Colon (tissue), 2 donors: ENCODE data around the gene ADAMTS13.
"Not testable (repeated sequence)": the region's sequence is repeated elsewhere in the genome, so short reads cannot be mapped to it uniquely, and the experiment has no call there.

Experiments used
- FAIRE-seq: peaks from 2 replicates; lab custom pipeline; 2012; peaks lifted over from hg19 to GRCh38; lab: Jason Lieb, UNC
- donor health status: control.
- donor health status: control.

Gene ADAMTS13

DNA sequence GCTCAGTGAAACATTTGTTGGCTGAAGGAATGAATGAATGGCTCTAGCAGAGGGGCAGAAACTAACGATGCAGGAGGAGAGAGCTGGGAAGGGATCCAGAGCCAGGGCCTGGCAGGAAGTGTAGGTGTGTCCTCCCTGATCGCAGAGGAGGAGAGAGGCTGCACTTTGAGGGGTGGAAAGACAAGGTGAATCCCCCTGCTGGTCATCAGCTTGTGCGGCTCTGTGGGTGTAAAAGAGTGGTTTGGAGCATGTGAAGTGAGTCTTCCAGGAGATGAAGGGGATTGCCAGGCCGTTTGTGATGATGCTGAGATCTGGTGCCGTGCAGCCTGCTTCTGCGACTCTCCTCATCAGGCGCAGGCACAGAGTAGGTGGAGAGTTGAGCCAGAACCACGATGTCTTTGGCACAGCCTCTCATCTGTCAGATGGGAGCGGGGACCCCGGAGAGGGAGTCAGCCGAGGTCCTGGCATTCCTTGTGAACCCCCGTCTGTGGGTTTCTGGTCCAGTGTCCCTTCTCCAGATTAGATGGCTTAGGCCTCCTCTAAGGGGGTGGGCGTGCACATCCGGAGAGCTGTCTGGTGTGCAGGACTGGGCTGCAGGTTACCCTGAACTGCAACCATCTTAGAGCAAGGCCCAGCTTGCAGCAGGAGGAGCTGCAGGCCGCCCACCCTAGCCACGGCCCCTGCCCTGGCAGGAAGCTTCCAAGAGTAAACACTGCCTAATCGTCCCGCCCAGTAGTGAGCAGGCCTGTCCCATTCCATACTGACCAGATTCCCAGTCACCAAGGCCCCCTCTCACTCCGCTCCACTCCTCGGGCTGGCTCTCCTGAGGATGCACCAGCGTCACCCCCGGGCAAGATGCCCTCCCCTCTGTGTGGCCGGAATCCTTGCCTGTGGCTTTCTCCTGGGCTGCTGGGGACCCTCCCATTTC is at the start of gene ADAMTS13:
ADAMTS13 (plus strand) TSS at position 753 of the 928 bp plus-strand sequence; CDS start at position 830, 77 bp downstream.
- FAIRE-seq, result no peak

DNA sequence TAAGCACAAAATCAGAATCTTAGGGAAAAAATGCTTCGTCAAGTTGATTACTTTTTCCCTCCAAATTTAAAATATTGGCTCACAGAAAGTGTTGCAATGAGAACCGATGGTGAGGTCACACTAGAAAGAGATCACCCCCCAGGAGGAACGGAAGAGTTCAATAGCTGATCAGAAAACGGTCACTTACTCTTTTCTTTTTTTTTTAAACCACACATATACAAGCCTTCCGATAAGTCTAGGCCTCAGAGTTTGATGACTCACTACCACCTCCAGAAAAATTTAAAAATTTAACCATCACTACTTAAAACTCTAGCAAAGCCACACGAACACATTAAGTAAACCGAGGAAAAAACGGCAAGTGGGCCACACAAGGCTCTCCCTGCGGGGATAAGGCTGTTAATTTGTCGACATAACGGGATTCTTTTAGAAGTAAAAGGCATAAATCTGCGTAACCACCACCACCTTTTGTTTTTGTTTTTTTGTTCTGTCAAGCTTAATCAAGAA is 47.5 kb upstream of the ADAMTS13 start:
- FAIRE-seq, result no peak

DNA sequence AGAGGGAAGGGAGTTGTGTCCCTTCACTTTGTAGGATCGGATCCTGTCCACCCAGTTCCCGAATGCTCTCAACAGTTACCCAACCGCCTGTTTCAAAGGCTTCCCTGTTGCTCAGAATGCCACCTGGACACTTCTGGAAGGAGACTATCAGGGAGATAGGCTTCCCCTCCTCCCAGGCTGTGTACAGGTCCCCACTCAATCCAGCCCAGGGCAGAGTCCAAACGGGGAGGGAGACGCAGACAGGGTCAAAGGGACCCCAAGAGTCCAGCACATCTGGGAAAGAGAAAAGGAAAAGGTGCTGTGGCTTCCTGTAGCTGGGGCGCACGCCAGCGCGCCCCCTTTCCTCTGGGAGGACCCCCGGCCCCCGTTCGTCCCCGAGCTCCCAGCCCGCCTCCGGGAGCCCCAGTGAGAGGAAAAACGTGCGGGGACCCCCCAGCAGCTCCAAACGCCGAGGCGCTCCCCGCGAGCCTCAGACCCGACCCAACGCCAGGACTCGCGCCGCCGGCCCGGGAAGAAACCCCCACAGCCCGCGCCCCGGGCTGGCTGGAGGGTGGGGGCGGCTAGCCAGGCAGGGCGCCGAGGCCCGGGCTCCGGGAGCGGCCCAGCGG is 46.9 kb upstream of the ADAMTS13 start:
- FAIRE-seq, result no peak

DNA sequence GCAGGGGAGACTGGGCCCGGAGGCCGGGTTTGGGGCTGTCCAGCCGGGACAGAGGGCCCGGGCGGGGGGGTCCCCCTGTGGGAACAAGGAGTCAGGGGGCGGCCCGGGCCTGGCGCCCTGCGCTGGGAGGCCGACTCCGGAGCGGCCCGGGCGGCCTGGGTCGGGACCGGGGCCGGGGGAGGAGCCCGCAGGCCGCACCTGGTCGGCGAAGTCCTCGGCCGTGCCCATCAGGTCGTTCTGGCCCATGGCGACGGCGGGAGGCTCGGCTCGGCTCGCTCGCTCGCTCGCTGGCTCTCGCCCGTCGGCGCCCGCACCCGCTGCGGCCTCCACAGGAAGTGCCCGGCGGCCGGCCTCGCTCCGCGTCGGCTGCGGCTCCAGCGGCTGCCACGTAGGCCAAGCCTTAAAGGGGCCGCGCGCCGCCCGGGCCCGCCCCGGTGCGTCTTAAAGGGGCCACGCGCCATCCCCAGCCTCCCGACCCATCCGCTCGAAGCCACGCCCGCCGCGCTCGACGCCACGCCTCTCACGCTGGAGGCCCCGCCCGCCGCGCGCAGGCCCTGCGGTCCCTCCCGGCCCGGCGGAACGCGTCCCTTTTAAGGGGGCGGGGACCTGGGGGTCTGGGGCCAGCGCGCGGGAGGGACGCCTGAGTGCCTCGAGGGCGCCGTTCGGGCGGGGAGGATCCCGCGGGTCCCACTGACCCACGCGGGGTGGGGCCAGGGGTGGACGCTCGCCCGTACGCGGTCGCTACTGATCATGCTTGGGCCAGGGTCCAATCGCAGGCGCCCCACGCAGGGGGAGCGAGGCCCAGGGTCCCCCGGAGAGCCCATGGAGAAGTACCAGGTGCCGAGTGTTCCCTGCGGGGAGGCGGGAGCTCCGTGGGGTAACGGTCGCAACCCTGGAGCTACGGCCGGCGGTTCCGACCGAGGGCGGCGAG is 46.2 kb upstream of the ADAMTS13 start, which contains the start of the genes STKLD1 and SURF4:
STKLD1 (plus strand) TSS at position 643 of the 931 bp plus-strand sequence; CDS start at position 751, 108 bp downstream.
SURF4 (minus strand) TSS at position 337 of the 931 bp plus-strand sequence; CDS start at position 246, 91 bp downstream.
- no peak for FAIRE-seq

DNA sequence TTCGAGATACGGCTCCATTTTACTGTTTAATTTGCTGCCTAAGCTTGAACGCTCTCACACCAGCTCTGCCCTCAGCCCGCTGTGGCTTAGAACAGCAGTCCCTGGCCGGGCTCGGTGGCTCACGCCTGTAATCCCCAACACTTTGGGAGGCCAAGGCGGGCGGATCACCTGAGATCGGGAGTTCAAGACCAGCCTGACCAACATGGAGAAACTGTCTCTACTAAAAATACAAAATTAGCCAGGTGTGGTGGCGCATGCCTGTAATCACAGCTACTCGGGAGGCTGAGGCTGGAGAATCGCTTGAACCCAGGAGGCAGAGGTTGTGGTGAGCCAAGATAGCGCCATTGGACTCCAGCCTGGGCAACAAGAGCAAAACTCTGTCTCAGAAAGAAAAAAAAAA is 44.9 kb upstream of the ADAMTS13 start:
- not testable (repeated sequence) for FAIRE-seq

DNA sequence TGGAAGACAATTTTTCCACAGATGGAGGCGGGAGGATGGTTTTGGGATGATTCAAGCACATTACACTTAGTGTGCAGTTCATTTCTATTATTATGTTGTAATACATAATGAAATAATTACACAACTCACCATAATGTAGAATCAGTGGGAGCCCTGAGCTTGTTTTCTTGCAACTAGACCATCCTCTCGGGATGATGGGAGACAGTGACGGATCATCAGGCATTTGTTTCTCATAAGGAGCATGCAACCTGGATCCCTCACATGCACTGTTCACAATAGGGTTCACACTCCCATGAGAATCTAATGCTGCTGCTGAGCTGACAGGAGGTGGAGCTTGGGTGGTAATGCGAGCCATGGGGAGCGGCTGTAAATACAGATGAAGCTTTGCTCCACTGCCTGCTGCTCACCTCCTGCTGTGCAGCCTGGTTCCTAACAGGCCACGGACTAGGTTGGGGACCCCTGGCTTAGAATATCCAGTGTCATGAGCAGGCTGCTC is 44.4 kb upstream of the ADAMTS13 start:
- no peak for FAIRE-seq

DNA sequence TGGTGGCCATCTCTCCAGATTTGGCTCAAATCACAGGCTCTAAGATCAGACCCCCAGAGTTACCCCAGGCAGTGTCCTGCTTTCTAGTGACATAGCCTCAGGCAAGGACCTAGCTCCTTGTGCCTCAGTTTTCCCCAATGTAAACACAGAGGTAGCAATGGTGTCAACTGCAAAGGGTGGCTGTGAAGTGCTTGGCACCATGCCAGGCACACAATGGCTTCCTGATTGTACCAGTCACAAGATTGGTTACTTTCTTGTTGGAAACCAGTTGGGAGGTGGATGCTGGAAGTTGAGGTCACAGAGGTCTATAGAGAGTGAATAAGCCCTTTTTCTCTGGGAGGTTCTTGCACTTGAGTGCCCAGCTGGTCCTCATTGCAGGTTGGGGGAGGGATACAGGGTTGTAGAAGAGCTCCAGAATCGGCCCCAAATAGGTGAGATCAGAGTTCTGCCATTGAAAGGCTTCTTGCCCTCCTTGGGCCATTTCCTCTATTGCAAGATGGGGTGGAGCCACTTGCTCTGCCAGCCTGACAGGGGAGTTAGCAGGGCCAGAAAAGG is 43.7 kb upstream of the ADAMTS13 start:
- no peak for FAIRE-seq

DNA sequence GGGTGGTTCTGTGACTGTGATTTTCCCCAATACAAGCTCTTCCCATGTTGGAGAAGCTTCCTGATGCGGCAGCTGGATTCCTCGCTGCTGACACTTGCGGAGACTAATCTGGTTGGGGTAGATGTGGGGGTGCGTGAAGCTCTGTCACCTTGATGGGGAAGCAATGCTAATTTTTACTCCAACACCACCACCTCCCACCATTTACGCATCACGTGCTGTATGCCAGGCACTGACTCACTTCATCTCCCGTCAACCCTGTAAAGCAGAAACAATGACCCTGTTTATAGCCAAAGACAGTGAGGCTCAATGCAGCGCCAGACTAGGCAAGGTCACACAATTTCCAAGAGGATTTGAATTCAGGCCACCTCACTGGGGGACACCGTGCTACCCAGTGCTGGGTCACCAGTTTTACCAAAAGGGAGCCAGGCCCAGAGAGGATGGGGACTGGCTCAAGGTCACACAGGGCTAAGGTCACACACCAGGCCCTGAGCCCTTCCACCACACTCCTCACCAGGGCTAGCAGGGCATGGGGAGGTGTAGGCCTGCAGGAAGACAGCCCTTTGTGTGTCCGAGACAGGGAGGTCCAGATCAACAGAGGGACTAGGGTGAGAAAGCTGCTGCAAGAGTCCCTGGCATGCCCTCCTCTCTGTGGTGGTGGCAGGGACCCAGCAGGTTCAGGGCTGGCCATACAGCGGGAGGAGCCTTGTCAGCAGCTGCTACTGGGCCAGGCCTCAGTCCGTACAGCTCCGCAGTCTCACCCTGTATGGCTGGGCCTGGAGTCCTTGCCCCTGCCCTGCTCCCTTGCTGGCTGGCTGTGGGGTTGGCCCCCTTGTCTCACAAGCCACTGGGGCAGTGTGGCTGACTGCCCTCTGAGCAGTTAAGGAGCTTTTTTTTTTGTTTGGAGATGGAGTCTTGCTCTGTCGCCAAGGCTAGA is 42.7 kb upstream of the ADAMTS13 start:
- FAIRE-seq, result no peak

DNA sequence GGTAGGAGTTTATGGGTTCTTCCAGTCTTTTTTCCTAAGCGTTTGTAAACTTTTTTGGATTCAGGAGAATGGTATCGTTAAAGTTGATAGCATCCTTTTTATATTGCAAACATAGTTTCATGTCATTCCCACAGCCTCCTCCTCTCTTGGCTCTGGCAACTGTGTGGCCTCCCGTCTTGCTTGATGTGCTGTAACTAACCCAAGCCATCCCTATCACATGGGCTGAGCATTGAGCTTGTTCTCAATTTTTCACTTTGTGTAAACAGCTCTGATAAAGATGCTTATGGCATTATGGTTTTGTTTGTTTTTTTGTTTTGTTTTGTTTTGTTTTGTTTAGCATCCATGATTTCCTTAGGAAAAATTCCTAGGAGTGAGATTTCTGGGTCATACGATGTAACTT is 41.4 kb upstream of the ADAMTS13 start:
- FAIRE-seq, result no peak

DNA sequence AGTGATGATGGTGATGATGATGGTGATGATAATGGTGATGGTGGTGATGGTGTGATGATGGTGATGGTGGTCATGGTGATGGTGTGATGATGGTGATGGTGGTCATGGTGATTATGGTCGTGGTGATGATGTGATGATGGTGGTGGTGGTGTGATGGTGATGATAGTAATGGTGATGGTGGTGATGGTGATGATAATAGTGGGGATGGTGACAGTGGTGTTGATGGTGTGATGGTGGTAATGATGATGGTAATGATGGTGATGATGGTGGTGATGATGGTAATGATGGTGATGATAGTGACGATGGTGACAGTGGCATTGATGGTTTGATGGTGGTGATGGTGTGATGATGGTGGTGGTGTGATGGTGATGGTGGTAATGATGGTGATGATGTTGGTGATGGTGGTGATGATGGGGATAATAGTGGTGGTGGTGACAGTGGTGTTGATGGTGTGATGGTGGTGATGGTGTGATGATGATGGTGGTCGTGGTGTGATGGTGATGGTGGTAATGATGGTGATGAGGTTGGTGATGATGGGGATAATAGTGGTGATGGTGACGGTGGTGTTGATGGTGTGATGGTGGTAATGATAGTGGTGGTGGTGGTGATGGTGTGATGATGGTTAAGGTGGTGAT is 39.5 kb upstream of the ADAMTS13 start:
- FAIRE-seq, result no peak

DNA sequence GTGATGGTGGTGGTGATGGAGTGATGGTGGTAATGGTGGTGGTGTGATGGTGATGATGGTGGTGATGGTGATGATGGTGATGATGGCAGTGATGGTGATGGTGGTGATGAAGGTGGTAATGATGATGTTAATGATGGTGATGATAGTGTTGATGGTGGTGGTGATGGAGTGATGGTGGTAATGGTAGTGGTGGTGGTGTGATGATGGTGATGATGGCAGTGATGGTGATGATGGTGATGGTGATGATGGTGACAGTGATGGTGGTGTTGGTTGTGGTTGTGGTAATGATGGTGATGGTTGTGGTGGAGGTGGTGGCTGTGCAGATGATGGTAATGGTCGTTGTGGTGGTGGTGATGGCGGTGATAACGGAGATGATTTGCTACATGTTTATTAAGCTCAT is 38.7 kb upstream of the ADAMTS13 start:
- no peak for FAIRE-seq

DNA sequence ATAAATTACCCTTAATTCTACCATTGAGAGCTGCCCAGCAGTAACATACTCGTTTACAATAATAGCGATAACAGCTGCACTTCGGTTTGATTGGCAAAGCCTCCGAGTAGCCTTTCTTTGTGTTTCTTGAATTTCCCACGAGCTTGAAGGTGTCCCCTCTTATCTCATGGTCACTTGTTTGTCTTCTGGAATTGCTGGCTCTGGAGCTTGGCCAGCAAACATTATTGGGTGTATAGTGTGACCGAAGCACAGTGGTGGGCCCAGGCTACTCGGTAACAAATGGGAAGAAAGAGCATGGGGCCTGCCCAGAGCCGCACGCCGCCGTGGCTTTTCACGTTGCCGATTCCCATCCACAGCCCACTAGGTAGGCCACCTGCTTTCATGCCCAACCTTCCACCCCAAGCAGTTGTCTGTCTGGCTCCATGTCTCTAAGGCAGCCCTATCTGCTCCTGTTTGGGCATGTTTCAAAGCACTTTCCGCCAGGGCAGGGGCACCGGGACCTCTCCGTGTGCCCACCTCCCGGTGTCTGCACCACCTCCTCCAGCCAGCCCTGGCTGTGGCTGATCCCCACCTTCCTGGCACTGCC is 37.3 kb upstream of the ADAMTS13 start:
- no peak for FAIRE-seq

DNA sequence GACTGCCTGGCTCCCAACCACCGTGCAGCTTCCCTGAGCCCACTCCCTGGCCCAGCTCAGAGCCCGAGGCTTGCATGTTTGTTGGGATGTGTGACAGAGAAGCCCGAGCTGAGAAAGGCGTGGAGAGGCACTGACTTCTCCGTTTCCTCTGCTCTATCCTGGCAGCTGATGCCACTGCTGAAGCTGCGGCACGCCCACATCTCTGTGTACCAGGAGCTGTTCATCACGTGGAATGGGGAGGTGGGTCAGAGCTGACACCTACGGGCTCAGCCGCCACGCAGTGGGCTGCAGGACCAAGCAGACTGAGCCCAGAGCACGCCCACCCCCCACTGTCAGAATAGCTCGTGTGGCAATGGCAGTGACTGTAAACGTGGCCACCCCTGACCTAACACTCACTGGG is 36.7 kb upstream of the ADAMTS13 start:
- no peak for FAIRE-seq

DNA sequence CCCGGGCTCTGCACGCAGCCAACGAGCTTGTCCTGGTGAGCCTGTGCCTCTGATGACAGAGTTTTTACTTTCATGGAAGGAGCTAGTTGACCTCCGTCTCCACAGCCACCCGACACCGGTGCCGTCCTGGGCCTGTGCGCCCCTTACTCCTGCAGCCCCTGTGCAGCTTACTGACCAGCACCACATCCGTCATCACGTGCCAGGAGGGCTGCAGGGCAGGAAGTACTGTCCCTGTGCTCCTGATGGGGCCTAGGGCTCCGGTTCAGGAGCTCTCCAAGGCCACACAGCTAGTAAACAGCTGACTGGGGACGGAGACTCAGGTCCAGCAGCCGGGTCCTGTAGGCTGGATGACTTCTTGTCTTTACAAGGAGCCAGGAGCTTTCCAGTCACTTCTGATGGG is 35.8 kb upstream of the ADAMTS13 start:
- FAIRE-seq, result no peak

DNA sequence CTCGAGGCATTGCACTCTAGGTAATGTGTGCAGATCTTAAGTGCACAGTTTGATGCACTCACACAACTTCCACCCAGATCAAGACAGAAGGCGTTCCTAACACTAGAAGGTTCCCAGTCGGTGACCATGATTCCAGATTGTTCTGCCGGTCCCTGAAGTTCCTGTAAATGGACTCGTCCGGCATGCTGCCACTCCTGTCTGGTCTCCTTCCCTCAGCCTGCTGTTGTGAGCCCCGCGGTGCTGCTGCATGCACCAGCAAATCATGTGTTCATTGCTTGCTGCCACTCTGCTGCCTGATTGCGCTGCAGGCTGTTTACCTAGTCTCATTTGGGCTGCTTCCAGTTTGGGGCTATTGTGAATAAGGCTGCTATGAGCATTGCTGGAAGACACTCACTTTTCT is 34.5 kb upstream of the ADAMTS13 start:
- no peak for FAIRE-seq

DNA sequence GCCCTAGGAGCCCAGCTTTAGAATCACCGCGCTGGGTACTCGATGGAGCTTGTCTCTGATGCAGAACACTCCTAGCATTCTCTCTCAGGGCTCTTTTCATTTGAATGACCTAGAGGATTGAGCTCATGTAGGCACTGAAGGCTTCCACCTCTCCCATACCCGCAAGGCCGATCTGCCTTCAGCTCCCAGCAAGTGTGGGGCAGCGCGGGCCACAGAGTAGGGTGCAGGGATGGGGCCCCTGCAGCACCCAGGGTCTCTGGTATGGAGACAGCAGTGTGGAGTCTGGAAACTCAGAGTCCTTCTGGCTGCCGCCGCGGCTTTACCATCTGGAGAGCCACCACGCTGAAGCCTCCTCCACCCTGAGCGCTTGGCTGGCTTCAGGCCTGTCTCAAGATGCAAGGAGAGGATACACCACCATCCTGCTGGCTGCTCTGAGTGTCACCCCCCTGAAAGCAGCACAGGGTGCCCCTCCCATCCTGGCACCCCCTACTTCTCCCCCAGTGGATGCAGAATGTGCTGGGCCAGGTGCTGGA is 33.1 kb upstream of the ADAMTS13 start:
- FAIRE-seq, result no peak

DNA sequence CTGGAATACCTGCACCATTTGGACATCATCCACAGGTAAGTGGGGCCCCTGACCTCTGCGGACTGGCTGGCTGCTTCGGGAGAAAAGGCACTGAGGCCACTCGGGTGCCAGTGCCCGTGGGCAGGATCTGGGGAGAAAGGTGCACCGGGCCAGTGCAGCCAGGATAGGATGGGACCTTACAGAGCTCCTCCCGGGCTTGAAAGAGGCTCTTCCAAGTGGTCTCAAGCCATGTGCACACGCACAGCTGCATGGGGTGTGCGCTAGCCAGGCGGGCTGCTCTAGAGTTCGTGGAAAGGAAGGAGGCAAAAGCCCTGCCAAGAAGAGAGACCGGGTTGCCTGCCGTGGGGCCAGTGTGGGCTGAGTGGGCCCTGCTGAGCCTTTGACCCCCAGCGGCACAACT is 32.6 kb upstream of the ADAMTS13 start:
- FAIRE-seq, result no peak

DNA sequence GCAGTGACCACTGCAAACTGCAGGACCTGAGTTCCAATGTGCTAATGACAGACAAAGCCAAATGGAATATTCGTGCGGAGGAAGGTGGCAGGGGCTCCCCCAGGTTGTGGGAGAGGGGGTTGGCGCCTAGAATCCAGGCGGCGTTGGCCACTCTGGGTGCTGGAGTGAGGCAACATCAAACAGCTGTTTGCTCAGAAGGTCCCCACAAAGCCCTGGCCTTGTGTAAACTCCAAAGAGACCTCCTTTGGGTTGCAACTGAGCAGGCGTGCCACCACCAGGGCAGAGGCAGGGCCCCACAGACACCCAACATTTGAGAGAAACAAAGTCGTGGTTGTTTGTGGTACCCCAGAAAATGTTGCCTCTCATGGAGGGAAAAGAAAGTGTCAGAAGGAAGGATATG is 31.5 kb upstream of the ADAMTS13 start:
- FAIRE-seq, result no peak

DNA sequence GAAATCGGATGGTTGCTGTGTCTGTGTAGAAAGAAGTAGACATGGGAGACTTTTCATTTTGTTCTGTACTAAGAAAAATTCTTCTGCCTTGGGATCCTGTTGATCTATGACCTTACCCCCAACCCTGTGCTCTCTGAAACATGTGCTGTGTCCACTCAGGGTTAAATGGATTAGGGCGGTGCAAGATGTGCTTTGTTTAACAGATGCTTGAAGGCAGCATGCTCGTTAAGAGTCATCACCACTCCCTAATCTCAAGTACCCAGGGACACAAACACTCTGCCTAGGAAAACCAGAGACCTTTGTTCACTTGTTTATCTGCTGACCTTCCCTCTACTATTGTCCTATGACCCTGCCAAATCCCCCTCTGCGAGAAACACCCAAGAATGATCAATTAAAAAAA is 30.7 kb upstream of the ADAMTS13 start:
- FAIRE-seq, result not testable (repeated sequence)
